A673 (cell line): ENCODE measurements around the gene EFNA5.

Experiments
- CTCF ChIP-seq: fragments of 300-800, 200-600 bp; sonication (generic); conservative IDR thresholded peaks from 2 replicates; pipeline ENCODE4 v1.5.1; 2017; ENCODE audit warnings: low read depth, mild to moderate bottlenecking, antibody characterized with exemption, low read length, moderate library complexity, mixed read lengths
- EZH2 ChIP-seq: fragments of 200-600 bp; sonication (generic); IDR thresholded peaks from 2 replicates; pipeline ENCODE4 v1.6.1; 2017; ENCODE audit warnings: borderline replicate concordance, low read depth, mild to moderate bottlenecking, mixed read lengths, antibody characterized with exemption, low read length; ENCODE audit not compliant: poor library complexity, severe bottlenecking

- TF ChIP-seq CTCF (no peak), EZH2 (no peak)
Measured at GRCh38 chr5:107661038-107661649, 9.6 kb downstream of the EFNA5 start.
